ENCODE measurements around the gene FAH.

The FAH gene

GRCh38 chr15:80185152-80185551, 32.4 kb downstream of the FAH start:
- H3K27ac ChIP-seq, result no peak overlapping the region
- TF ChIP-seq ZFX (IDR thresholded peaks at IDR 0.05) (no peak), CTCF (conservative IDR thresholded peaks at IDR 0.05) (no peak)

GRCh38 chr15:80186066-80186465, 33.3 kb downstream of the FAH start:
- no peak for TF ChIP-seq CTCF (conservative IDR thresholded peaks at IDR 0.05)
- TF ChIP-seq ZFX (IDR thresholded peaks at IDR 0.05), result no peak
- no peak overlapping the region for H3K27ac ChIP-seq

- TF ChIP-seq CTCF (conservative IDR thresholded peaks at IDR 0.05) (no peak), ZFX (IDR thresholded peaks at IDR 0.05) (no peak)
- no peak overlapping the region for H3K27ac ChIP-seq
Observed at GRCh38 chr15:80186597-80186996, 33.8 kb downstream of the FAH start.

GRCh38 chr15:80188251-80188650, 35.5 kb downstream of the FAH start:
- TF ChIP-seq ZFX (IDR thresholded peaks at IDR 0.05) (no peak), CTCF (conservative IDR thresholded peaks at IDR 0.05) (no peak)

GRCh38 chr15:80191198-80191597, 38.4 kb downstream of the FAH start:
- no peak overlapping the region for H3K27ac ChIP-seq
- TF ChIP-seq CTCF (conservative IDR thresholded peaks at IDR 0.05) (no peak), ZFX (IDR thresholded peaks at IDR 0.05) (no peak)

More at GRCh38 chr15:80188251-80188650, 35.5 kb downstream of the FAH start:
- no peak overlapping the region for H3K27ac ChIP-seq

GRCh38 chr15:80191897-80192595, 39.2 kb downstream of the FAH start:
- H3K27ac ChIP-seq, result no peak overlapping the region
- TF ChIP-seq CTCF (conservative IDR thresholded peaks at IDR 0.05), result no peak
- TF ChIP-seq ZFX (IDR thresholded peaks at IDR 0.05), result no peak

GRCh38 chr15:80194186-80194585, 41.4 kb downstream of the FAH start:
- TF ChIP-seq ZFX (IDR thresholded peaks at IDR 0.05), result no peak
- TF ChIP-seq CTCF (conservative IDR thresholded peaks at IDR 0.05), result no peak
- no peak overlapping the region for H3K27ac ChIP-seq

Data from C4-2B (cell line).